HG02798 (cell line): Measurements from ENCODE around the gene ORC4.
A peak's percentile ranks its signal among the peaks of the same experiment; 100 is the strongest.

Experiments used
- ATAC-seq: cut with Tn5 transposase; IDR thresholded peaks from one replicate; pipeline ENCODE4 v1.9.1; 2021; ENCODE audit warnings: mild to moderate bottlenecking; ENCODE audit not compliant: unreplicated experiment, poor library complexity

Gene ORC4

DNA sequence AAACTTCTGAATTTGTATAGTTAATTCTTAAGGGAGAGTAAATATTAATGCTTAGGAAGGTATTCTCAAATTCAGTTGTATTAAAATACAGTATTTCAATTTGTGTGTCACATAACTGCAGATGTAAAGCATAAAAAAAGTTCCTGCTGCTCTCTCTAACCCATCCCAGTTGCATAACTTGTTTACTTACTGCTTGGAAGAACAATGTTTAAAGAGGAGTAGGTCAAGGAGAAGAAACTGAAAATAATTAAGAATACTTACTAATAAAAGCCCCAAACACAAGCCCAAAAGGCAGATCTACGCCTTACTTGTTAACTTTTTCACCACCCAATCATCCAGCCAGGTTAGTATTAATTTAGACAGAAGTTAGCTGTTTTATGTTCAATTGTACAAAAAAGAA is 81.2 kb downstream of the ORC4 start:
- no peak for ATAC-seq

DNA sequence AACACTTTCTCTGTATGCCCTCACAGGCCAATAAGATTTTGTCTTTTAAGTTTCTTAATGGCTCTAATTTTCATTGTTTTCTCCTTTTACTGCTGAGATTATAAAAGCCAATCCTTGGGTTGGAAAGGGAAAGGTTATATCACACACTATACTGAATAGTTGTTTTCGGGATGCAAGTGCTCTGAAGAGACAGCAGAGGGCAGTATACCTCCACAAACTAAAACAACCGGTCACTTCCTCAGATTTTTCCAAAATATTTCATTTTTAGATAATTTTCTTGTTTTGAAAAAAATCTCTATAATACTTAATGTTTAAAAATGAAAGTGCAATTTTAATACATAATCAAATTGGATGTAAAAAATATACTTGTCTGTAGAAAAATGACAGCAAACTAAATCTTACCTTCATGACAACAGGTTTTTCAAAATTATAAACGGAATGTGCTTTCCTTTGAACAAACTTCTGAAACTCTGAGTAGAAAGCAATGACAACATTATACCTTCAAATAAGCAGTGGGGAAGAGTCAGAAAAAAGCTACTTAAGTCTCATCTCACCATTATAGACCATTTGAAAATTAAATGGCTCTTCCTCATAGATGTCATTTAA is 82.7 kb downstream of the ORC4 start:
- ATAC-seq, result peak; percentile 80

DNA sequence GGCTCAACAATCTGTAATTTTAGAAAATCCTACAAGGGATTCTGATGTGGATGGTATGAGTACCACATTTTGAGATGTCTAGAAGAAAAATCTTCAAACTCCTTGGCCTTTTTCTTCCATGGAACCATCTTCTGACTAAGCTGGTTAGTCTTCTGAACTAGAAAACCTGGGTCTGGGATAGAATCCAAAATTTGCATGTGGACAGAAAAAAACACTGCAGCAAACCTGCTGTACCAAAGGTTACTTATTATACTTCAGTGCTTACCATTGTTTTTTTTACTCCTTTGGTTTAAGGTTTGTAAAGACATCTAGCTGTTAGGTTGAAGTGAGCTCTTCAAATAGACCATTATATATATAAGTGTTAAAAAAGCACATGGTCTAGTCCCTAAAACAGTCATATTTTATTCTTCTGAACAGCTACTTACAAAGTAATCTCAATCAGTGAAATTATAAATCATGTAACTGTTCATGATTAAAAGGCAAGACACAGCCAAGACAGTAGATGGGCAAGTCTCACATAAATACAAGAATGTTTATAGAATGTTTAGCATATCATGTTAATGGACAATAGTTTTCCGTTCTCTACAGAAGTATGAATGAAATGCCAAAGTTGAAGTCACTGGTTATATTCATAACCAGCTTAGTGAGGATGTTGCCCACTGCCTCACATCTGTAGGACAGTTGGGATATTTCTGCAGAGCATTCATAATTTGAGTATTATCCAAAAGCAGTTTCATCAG is 85.5 kb downstream of the ORC4 start:
- ATAC-seq, result no peak

DNA sequence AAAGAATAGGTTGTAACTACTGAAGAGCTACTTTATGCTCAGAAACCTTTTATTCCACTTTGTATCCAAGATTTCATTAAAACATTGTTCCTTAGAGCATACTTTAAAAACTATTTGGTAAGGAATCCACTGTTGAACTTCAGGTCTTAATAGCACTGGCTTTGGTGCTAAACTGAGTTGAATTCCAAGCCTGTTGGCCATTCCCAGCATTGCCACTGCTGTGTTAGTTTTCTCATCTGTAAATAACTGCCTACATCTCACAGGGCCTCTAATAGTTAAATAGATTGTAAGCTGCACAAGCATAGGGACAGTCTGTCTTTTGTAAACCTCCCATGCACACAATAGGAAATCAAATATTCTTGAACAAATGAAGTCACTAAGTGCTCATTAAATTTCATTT is 86.6 kb downstream of the ORC4 start:
- ATAC-seq, result no peak

DNA sequence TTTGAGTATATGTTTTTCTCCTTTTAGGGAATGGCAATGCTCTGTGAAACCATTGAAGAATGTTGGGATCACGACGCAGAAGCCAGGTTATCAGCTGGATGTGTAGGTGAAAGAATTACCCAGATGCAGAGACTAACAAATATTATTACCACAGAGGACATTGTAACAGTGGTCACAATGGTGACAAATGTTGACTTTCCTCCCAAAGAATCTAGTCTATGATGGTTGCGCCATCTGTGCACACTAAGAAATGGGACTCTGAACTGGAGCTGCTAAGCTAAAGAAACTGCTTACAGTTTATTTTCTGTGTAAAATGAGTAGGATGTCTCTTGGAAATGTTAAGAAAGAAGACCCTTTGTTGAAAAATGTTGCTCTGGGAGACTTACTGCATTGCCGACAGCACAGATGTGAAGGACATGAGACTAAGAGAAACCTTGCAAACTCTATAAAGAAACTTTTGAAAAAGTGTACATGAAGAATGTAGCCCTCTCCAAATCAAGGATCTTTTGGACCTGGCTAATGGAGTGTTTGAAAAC is 93.4 kb downstream of the ORC4 start:
- ATAC-seq, result no peak

DNA sequence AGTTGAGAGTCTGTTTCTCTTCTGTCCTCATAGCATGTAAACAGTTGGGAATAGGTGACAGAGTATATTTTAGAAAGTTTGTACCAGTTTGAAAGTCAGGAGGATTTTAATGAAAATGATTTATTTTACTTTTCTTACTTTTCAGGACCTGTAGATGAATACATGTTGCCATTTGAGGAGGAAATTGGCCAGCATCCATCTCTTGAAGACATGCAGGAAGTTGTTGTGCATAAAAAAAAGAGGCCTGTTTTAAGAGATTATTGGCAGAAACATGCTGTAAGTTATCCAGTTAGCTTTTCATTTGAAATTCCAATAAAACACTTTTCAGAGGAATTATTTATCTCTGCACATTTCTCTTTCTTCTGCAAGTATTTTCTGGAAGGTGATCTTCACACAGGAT is 94.7 kb downstream of the ORC4 start:
- no peak for ATAC-seq

DNA sequence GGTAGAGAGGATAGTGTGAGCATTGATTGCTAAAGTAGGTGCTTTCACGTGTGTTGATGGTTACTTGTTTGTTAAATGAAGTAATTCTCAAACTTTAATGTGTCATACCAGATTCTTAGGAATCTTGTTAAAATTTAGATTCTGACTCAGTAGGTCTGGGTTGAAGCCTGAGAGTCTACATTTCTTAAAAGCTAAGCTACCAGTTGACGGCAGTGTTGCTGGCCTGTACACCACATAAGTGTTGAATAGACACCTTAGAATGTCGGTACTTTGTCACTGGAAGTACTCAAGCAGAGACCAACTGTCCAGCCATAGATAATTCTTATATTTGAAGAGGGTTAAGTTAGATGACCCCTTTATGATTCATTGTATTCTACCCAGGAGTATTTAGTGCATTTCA is 95.9 kb downstream of the ORC4 start:
- ATAC-seq, result no peak

DNA sequence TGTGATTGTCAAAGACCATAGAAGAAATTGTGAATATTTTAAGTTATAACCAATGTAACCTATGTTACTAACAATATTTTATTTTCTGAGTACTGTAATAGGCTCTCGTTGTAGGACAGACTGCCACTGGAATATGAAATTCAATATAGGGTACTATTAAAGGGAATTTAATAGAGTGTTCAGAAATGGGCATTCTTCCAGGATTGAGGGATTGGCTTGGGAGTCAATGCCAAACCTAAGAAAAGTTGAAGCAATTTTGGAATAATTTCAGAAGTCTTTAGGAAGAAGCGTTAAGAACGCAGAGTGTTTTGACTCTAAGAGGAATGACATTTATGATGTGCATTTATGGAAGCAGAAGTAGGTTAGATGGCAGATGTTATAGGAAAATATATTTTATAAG is 96.7 kb downstream of the ORC4 start:
- ATAC-seq, result no peak

DNA sequence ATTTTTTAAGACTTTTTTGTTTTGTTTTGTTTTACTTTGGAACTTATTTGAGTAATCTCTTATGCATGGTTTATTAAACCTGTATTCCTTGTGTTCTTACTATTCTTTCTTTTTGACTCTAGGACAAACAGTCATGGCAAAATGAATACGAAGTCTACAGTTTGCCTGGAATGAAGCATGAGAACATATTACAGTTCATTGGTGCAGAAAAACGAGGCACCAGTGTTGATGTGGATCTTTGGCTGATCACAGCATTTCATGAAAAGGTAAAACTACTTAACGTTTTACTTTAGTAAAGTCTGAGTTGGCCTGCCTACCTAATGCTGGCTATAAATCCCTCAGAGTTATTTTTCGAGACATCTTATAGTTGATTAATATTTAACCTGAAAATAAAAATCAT is 103.4 kb downstream of the ORC4 start:
- ATAC-seq, result no peak

DNA sequence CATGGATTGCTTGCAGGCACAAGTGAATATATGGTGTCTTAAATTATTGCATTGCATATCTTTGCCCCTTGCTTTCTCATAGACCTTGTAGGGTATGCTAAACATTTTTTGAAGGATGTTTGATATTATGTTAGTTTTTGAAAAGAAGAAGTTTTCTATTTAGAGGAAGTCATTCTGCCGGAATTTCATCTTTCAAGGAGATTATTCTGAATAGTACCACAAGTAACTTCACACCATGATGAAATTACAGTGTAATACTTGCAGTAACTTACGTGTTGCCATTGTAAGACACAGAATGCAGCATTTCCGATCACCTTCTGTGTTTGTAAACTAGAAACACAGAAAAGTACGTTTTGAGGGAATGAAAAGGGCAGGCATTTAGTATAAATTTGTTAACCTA is 103.8 kb downstream of the ORC4 start:
- ATAC-seq, result no peak

DNA sequence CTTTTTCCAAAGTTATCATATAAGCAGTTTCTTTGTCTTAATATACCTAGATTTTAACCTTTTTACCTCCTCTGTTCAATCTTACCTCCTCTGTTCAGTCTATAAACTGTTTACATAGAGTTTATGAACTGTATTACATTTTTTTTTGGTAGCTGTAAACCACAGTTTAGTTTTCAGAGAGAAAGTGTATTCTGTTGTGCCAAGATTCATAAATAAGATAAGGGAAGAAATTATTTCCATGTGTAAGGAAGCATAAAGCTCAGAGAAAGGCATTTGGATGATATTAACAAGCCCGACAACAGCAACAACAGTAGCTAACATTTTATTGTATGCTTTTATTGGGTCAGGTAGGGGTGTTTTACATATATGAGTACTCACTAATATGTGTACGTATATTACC is 104.5 kb downstream of the ORC4 start:
- no peak for ATAC-seq

DNA sequence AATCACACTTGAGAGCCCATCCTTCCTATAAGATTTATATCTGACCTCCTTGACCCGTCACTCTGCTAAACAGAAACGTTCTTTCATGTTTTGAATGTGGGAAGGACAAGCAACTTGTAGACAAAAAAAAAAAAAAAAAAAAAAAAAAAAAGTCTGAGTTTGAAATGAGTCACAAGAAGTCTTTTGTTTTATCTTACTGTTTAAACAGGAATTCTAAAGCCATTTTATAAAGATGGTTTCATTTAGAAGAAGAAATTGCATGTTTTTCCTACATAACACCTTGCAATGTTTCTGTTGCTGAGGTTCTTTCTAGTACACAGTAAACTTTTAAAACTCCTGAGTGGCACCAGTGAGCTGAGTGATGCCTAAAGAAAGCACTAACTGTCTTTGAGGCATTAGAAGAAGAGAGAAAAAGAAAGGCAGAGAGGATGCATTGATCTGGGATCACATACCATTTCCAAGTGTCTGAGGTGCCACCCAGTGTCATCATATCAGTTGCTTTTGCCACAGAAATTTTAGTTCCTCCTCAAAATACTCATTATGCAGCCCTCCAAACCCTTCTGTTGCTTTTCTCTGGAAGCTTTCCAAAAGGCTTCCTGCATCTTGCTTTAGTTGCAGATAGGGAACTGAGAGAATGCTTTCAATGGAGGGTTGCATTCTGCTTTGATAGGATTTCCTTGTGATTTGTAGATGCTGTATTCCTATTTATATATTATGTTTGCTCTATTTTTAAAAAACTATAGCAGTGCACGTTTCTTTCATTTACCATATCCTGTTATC is 106.6 kb downstream of the ORC4 start:
- no peak for ATAC-seq

DNA sequence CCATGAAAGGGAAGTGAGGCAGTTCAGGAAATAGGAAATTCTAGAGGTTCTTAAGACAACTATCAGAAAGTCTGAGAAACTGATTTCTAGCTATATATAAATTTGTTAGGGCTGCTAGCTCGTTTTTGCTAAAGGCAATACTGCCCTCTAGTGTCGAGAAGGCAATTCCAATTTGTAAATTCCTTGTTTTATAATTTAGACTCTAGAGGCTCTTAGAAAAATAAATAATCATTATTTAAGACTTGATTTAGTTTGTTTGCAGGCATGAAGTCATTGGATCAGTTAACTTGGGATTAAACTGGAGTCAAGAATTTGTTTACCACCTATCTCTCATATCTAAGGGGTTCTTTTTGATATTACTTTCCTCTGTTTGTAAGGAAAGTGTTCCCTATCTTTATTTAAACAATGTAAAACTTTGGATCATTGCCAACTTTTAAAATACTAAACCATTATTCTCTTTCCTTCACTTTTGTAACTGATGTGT is 109.5 kb downstream of the ORC4 start:
- no peak for ATAC-seq

DNA sequence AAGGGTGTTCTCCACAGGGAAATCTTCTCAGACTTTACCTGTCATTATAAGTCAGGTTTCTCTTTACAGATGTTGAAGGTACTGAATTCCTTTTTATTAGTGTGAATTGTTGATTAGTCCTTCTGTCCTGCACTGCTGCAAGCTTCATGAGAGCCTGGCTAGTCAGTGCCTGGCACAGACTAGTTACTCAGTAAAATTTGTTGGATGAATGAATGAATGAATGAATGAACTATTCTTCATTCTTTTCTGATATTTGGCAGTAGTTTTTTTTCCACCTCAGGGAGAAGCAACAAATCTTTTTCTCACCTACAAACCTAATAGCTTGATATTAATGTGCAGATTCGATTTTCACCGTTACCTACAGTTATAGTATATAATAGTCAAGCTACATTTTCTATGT is 111.4 kb downstream of the ORC4 start:
- no peak for ATAC-seq

DNA sequence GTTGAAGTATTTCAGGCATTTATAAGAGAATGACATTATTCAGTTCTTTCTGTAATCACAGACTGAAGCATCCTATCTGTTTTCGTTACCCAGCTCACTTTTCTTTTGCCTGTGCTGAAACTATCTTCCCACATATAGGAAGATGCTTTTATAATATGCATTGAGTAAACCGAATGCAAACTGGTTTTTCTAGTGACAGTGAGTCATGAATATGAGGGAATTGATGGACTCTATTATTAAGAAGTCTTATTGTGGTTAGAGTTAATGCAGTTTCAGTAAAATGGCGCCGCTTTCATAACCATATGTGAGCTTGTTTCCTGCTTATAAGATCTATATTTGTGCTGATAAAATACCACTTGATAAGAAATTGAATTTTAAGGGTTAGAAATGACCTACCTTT is 116.5 kb downstream of the ORC4 start:
- no peak for ATAC-seq

DNA sequence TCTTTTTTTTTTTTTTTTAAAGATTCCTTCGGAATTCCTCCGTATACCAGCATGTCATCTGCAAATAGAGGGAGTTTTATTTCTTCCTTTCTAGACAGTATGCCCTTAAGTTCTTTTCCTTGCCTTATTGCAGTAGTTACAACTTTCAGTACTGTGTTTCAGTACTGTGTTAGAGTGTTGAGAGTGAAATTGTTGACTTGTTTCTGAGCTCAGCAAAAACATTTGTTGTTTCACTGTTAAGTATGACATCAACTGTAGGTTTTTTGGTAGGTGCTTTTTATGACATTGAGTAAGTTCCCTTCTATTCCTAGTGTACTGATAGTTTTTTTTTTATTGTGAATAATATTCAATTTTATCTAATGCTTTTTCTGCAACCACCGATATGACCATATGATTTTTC is 131.9 kb downstream of the ORC4 start:
- ATAC-seq, result peak; percentile 91

DNA sequence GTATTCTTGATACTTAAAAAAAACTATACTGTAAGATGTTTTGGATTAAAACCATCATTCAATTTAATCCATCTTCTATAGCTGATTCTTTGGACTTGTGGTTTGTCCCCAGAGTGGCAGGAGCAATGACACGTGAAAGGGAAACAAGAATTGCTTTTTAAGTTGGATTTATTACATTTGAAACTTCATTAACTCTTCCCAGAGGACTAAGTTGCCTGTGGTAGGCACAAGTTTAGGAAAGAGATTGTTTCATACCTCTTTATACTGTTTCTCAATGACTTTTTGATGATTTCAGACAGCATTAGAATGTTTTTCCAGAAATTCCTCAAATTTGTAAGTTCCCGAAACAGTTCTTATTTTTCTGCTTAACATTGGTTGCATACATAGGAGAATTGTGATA is 134.4 kb downstream of the ORC4 start:
- ATAC-seq, result no peak

DNA sequence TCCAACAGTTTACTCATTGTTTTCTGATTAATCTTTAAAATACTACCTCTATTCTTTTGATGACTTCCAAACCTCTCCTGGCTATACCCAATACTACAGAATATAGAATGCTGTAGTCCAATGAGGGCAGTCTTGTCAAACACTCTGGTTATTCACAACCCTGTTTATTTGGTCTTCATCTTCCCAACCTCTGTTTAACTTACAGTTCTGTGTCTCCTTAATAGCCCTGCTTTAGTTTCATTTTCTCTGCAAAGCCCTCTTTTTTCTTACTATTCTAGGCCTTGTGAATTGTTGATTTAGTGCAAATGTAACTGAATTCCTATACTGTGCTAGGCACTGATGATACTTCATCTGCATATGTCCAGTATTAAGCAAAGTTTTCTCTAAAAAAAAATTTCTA is 135.7 kb downstream of the ORC4 start:
- no peak for ATAC-seq

DNA sequence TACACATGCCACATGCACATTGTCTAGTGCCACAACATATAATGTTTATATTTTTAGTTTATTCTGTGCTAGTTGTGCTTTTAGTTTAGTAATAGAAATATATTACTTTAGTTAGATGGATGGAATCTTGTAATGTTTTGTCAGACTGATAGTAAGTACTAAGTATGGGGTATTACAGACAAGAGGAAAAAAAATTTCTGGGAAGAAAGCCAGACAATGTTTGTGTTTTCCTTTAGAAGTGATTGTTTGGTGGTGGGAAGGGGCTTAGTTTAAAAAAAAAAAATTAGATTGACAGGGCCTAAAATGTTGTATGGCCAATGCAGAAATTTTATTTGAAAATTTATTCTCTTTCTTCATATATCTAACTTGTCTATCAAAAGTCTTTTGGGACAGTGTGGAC is 137.9 kb downstream of the ORC4 start:
- ATAC-seq, result no peak
